GM19452 (cell line): ENCODE data around the gene TEX55.
"Not testable (repeated sequence)": the region's sequence is repeated elsewhere in the genome, so short reads cannot be mapped to it uniquely, and the experiment has no call there.

Experiments used
- ATAC-seq: cut with Tn5 transposase; IDR thresholded peaks from one replicate; pipeline ENCODE4 v1.9.1; 2021; ENCODE audit not compliant: unreplicated experiment

TEX55 gene

GRCh38 chr3:119145500-119146167, at the start of gene TEX55:
Gene TEX55, plus strand, starts transcription at chr3:119146165. Its CDS starts 25 bp downstream, at chr3:119146190.
- ATAC-seq: peak; percentile 59

DNA sequence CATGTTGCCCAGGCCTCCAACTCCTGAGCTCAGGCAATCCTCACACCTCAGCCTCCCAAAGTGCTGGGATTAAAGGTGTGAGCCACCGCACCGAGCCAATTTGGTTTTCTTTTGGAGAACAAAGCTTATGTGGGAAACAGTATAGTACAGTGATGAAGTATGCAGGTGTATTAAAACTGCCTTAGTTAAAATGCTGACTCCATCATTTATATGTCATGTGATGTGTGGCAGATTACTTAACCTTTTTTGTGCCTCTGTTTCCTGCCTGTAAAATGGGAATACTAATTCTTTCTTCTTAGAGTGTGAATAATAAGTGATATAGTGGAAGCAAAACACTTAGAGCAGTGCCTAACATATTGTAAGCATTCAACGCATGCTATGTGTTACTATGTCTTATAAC, 48.0 kb upstream of the TEX55 start:
- ATAC-seq: no peak

DNA sequence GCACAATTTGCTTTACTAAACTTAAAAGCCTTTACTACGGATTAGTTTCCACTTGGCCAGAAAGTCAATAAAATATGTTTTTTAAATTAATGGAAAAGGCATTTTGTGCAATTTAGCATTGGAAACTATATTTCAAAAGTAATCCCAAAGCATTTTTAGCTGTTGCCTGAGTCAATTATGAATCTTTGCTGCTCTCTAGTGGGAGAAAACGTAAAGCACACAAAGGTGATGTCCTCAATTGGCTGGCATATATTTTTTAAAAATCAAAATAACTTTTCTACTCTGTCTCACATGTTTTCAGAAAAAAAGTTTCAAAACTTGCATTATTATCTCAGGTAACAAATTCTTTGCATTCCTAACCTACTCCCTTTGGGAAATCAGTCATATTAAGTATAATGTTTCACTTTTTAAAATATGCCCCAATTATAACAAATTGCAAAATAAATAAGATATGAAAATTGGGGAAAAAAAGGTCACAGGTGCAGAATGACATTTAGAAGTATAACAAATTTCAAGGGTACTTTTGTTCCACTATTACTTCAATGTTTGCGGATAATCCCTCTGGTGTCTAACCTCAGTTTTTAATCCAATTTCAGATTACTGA, 47.2 kb upstream of the TEX55 start:
- ATAC-seq: no peak

- no peak for ATAC-seq
Observed at GRCh38 chr3:119099785-119100184, 46.2 kb upstream of the TEX55 start.

- ATAC-seq: no peak
Observed at GRCh38 chr3:119104031-119104430, 41.9 kb upstream of the TEX55 start.

- ATAC-seq: not testable (repeated sequence)
Observed at GRCh38 chr3:119118330-119118729, 27.6 kb upstream of the TEX55 start.

- no peak for ATAC-seq
Observed at GRCh38 chr3:119120480-119120879, 25.5 kb upstream of the TEX55 start.

GRCh38 chr3:119122350-119122749, 23.6 kb upstream of the TEX55 start:
- ATAC-seq: no peak

GRCh38 chr3:119125342-119125741, 20.6 kb upstream of the TEX55 start:
- ATAC-seq: no peak

GRCh38 chr3:119125742-119126504, 20.0 kb upstream of the TEX55 start:
- no peak for ATAC-seq

GRCh38 chr3:119130291-119130690, 15.7 kb upstream of the TEX55 start:
- not testable (repeated sequence) for ATAC-seq

DNA sequence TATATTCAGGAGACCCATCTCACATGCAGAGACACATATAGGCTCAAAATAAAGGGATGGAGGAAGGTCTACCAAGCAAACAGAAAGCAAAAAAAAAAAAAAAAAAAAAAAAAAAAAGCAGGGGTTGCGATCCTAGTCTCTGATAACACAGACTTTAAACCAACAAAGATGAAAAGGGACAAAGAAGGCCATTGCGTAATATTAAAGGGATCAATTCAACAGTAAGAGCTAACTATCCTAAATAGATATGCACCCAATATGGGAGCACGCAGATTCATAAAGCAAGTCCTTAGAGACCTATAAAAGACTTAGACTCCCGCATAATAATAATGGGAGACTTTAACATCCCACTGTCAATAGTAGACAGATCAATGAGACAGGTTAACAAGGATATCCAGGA, 13.7 kb upstream of the TEX55 start:
- not testable (repeated sequence) for ATAC-seq

DNA sequence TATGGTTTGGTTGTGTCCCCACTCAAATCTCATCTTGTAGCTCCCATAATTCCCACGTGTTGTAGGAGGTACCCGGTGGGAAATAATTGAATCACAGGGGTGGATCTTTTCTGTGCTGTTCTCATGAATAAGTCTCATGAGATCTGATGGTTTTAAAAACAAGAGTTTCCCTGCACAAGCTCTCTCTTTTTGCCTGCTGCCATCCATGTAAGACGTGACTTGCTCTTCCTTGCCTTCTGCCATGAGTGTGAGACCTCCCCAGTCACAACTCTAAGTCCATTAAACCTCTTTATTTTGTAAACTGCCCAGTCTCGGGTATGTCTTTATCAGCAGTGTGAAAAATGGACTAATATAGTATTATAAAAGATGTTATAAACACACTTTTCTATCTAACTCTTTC, 6.6 kb upstream of the TEX55 start:
- not testable (repeated sequence) for ATAC-seq

DNA sequence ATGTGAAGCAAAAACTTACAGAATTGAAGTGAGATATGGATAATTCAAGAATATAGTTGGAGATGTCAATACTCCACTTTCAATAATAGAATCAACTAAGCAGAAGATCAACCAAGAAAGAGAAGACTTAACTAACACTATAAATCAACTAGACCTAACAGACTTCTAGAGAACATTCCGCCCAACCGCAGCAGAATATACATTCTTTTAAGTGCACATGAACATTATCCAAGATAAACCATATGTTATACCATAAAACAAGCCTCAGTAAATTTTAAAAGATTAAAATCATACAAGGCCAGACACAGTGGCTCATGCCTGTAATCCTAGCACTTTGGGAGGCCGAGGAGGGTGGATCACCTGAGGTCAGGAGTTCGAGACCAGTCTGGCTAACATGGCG, 5.5 kb upstream of the TEX55 start:
- ATAC-seq: no peak

DNA sequence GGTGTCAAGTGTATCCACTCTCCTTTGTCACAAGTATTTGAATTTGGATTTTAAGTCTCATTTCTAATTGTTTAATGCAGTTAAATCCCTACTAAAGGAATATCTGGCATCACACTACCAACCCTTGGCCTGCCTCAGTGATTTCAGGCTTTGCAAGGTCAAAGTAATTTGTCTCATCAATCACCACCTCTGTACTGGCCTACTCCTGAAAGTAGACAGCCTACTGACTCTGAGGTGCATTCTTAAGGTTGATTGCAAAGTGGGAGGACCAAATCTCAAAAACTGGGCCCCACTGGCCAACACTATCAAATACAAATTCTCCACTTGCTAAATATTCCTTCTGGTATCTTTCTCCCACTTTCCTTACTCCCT, 851 bp upstream of the TEX55 start:
- ATAC-seq: peak; percentile 34

DNA sequence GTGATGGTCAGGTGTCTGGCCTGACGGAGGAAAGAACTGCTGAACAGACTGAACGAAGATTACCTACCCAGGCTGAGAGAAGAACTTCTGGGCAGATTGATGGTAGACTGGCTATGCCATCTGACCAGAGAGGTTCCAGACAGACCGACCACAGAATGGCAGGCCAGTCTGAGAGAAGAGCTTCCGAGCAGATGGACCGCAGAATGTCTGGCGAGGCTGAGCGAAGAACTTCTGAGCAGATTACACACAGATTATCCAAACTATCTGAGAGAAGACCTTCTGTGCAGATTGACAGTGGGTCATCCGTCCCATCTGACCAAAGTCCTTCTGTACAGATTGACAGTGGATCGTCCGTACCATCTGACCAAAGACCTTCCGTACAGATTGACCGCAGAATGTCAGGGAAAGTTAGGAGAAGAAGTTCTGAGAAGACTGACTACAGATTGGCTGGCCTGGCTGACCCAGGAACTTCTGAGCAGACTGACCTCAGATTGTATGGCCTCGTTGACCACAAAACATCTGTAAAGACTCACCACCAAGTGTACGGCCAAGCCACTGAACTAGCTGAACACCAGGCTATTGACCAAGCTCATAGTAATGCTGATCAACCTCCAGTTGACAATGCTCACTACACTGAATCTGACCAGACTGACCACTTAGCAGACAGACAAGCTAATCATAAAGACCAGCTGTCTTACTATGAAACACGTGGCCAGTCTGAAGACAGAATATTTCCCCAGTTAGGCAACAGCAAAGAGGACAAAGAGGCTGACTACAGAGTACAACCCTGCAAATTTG, 812 bp downstream of the TEX55 start:
- no peak for ATAC-seq

DNA sequence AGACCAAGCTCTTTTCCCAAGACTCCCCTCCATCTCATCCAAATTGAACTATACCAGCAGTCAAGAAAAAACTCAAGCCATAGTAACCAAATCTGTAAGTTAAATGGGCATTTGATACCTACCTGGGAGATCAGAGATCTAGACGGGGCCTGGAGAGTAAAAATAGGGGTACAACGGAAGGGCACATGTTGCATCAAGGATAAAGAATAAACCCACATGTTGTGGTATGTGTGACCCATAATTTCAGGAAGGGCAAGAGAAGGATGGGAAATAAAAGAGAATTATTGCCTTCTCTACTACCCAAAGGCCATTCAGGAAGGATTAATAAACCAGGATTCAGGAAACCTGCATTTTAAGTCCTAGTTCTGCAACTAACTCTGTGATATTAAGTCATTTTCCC, 1.5 kb downstream of the TEX55 start:
- ATAC-seq: no peak

- no peak for ATAC-seq
Observed at GRCh38 chr3:119148493-119149180, 2.7 kb downstream of the TEX55 start.

GRCh38 chr3:119149484-119149883, 3.5 kb downstream of the TEX55 start:
- ATAC-seq: no peak

DNA sequence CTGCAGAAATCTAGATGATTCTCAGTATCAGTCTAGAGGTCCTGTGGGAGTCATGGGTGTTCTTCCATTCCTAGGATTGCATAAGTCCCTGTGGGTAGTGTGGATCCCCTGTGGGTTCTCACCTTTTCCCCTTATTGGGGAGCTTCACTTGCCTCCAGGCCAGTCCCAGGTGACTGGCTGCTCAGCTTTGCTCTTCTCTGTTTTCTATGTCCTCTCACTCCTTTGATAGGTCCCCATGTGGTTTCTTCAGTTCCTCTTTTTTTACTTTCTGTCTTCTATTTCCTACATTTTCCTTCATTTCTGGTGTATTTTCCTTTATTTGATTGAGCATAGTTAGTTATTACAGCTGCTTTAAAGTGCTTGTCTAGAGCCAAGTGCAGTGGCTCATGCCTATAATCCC, 10.9 kb downstream of the TEX55 start:
- ATAC-seq: no peak

DNA sequence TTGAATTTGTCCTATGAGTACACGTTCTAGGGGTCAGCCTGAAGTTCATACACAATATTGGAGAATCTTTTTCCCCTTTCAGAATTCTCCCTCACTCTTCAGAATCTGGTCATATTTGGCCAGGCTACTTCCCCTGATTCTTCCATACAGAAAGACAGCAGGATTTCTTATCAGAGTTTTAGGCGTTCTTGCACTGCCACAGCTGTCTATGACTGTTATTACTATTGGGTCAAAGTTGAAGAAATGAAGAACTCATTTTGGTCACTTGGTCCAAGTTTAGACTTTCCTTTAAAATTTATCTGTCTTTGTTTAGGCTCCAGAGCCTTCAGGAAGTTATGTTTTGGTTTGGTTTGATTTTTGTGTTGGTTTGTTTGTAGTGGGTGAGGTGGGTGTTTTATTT, 12.0 kb downstream of the TEX55 start:
- ATAC-seq: no peak
